OCI-LY7 (cell line): Measurements from ENCODE around the gene PDZD7.

Experiments used
- EZH2phosphoT487 ChIP-seq: fragments of 200-600 bp; sonication (generic); IDR thresholded peaks from 2 replicates; pipeline ENCODE4 v1.6.1; 2018; ENCODE audit warnings: low read depth, borderline replicate concordance, mild to moderate bottlenecking, mixed run types, antibody characterized with exemption, low read length, moderate library complexity, mixed read lengths
- TF ChIP-seq, protein P1 (sequence below): fragments of 200-600 bp; sonication (generic); conservative IDR thresholded peaks from 2 replicates; pipeline ENCODE4 v1.5.1; 2014; ENCODE audit warnings: mild to moderate bottlenecking, antibody characterized with exemption, low read length, moderate library complexity, mixed read lengths

DNA sequence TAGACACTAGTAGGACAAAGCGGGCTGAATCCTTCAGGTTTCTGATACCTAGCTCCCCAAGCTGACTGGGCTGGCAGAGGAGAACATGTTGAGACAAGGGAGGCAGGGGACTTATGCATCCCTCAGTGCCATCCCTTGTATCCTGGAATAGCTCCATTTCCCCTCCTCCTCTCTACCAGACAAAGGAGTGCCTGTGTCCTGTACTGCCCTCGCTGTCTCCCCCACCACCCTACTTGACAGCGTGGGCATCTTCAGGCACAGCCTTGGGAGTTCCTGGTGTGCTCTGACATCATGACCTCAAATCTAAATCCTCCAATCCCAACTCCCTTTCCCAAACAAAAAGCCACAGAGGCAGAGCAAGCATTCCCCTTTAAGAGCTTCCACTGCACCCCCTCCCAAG is 9.1 kb upstream of the PDZD7 start:
- TF ChIP-seq, protein P1, sequence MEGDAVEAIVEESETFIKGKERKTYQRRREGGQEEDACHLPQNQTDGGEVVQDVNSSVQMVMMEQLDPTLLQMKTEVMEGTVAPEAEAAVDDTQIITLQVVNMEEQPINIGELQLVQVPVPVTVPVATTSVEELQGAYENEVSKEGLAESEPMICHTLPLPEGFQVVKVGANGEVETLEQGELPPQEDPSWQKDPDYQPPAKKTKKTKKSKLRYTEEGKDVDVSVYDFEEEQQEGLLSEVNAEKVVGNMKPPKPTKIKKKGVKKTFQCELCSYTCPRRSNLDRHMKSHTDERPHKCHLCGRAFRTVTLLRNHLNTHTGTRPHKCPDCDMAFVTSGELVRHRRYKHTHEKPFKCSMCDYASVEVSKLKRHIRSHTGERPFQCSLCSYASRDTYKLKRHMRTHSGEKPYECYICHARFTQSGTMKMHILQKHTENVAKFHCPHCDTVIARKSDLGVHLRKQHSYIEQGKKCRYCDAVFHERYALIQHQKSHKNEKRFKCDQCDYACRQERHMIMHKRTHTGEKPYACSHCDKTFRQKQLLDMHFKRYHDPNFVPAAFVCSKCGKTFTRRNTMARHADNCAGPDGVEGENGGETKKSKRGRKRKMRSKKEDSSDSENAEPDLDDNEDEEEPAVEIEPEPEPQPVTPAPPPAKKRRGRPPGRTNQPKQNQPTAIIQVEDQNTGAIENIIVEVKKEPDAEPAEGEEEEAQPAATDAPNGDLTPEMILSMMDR = no peak
- no peak for TF ChIP-seq EZH2phosphoT487
